ENCODE measurements around the gene COL13A1.

The COL13A1 gene

DNA sequence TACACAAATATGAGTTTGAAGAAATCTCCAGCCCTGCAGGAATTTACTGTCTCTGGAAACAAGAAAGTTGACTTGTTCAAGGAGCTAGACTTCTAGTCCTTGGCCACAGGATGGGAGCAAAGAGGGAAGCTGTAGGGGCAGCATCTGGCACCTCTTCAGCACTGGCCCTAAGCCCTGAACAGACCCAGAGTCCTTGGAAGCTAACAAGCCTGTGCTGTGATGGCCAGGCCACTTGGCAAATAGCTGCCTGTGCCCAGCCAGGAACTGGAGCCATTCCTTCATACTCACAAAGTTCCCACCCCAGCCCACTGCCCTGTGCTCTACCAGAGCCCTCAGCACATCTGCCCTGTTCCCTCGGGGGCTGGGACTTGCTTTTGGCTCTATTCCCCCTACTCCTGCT, 9.4 kb upstream of the COL13A1 start:
- no peak for DNase-seq

DNA sequence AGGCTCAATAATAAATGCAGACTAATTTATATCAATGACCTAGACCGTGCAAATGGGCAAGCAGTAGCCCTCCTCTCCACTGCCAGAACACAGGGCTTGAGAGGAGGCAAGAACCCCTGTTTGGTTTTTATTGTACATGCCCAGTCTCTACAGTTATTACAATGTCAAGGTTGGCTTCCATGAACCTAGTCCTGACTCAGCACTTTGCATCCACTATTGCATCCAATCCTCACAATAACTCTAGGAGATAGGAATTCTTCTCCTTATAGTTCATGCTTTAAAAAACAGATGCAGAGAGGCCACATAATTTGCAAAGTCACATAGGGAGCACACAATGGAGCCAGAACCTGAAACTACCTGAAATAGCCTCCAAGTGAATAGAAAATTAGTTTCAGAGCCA, 7.0 kb upstream of the COL13A1 start:
- no peak for DNase-seq

DNA sequence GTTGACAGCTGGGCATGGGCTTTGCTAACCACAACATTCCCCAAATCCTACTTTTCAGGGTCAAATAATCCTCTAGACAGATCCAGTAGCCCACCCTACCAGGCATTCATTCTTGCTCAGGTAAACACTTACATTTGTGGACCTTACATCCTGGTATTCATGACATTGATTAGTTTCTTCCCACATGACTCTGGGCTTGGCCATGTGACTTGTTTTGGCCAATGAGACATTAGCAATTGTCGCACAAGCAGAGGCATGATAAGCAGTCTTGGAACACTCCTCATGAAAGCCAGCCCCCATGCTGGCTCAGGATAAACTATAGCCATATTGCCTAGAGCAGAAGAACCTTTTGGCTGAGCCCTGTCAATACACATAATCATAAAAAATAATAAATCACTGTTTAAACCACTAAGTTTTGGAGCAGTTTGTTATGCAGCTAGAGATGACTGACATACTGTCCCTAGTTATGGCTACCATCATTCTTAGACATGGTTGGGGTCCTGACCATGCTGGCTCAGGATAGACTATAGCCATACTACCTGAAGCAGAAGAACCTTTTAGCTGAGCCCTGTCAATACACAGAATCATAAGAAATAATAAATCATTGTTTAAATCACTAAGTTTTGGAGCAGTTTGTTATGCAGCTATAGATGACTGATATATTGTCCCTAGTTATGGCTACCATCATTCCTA, 6.3 kb upstream of the COL13A1 start:
- DNase-seq, result no peak

DNA sequence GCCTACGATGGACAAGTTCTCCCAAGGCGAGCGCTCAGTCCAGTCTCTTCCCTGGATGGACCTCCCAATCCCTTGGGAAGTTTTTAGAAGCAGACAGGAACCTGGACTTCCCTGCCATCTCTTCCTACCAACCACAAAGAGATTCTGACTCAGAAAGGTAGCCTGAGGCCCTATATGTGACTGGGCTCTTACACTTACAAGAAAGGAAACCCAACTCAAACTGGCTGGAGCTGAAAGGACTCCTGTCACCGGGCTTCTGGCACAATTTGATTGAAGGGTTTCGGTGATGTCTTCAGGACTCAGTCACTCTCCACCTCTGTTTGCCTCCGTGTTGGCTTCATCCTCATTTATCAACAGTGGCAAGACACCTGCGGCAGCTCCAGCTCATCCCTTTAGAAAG, 3.7 kb upstream of the COL13A1 start:
- no peak for DNase-seq

DNA sequence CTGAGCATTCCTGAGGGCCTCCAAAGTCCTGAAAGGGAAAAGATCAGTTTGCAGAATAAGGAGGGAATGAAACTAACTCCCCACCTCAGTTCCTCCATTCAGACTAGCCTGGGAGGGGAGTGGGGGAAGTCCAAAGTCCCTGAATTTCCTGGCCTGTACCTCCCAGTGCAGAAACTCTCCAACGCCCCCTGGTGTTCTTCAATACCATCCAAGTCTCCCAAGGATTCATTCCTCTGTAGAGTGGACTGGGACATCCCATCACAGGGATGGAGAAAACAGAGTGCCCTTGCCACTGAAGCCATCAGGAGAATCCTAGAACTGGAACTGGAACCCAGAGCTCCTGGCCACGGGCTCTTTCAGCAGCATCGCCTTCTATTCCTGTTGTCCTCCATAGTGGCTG, 1.6 kb upstream of the COL13A1 start:
- no peak for DNase-seq

DNA sequence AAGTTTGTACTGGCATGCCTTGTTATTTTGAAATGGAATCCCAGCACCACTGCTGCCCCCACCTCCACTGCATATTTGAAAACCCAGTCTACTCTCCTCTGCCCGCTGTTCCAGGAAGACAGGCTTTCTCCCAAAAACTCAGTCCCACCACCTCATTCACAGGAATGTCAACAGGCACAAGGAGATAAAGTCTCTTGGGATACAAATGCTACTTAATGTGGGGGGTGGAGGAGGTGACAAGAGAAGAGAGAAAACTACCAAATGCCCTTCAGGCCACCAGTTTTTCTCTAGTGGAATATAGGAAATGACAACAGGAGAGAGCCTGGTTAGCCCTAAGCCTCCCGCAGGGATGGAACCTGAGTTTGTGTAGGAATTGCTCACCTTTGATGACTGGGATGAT, 1.0 kb upstream of the COL13A1 start:
- no peak for DNase-seq

DNA sequence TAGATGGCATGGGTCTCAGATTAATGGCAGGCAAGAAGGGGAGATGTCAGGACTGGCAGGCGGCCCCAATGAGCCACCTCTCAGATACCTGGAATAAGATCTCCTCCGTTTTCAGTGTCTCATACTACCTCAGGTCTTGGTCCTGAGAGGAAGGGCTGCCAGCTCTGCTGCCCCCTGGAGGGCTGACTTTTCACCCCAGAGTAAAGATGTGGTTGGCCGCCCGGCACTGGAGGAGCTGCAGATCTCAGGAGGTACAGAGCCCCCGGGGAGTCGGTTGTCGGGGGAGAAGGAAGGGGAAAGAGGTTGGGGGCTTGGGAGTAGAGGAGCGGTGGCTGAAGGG, 642 bp upstream of the COL13A1 start:
- no peak for DNase-seq

DNA sequence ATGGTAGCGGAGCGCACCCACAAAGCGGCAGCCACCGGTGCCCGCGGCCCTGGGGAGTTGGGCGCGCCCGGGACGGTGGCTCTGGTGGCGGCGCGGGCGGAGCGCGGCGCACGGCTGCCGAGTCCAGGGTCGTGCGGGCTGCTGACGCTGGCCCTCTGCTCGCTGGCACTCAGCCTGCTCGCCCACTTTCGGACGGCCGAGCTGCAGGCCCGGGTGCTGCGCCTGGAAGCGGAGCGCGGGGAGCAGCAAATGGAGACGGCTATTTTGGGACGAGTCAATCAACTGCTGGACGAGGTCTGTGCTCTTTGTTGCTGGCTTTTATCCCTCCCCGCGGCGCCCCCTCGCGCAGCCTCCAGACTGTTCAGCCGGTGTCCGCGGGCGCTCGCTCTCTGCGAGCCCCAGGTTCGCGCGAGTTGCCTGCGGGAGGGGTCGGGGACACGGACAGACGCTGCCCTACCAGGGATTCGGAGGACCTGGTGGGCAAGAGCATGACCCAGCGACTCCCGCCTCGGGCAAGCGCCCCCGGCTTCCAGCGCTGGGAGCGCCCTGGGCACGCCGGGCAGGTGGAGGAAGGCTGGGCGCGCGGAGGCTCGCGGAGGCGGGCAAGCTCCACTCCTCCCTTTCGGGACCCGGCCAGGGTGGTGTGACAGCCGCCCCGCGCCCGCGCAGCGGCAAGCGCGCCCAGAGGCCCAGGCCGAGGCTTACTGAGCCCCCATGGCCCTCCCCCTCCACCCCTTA, 887 bp downstream of the COL13A1 start:
- no peak for DNase-seq

DNA sequence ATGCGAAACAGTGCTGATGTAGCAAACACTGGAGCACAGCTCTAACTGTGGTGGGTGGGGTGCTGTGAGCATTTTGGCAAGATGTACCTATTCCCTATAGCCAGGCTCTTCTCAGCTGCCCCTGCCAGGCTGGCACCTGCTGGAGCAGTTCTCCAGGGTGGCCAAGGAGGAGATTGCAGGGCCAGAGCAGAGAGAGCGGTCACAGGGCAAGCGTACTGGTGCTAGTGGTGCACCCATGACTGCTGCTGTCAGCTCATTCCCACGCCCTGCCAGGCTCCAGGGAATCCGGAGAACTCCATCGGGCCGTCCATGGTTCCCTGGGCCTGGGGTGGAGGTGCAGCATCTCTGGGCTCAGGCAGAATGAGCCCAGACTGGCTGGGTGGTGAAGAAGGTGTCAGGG, 2.1 kb downstream of the COL13A1 start:
- DNase-seq, result no peak

DNA sequence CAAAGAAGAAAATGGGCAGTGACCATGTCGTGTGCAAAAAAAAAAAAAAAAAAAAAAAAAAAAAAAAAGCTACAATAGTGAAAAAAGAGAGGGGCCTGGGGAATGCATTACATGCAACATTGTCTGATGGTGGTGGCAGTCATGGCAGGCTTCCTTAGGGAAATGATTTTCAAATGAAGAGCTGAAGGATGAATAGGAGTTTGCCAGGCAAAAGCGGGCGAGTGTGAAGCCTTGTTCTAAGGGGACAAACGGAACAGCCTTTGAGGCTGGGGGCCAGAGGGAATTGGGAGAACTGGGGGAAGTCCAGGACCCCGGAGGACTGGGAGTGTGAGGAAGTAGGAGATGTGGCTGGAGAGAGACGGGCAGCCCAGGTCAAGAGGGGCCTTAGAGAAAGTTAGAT, 3.1 kb downstream of the COL13A1 start:
- no peak for DNase-seq

DNA sequence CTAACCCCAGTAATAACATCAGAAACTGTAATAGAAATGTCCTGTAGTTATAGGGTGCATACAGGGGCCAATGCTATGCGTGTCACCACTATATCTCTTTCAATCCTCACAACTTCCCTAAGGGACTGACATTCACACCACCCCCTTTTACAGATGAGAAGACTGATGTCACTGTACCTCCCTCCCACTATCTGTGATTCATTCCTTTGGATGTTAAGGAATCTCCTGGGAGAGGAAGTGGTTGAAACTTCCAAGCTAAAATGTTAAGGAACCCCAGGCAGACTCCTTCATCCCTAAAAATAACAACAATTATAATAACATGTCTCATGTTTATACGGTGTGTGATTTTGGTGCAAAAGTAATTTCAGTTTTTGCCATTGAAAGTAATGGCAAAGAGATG, 5.4 kb downstream of the COL13A1 start:
- DNase-seq, result no peak

DNA sequence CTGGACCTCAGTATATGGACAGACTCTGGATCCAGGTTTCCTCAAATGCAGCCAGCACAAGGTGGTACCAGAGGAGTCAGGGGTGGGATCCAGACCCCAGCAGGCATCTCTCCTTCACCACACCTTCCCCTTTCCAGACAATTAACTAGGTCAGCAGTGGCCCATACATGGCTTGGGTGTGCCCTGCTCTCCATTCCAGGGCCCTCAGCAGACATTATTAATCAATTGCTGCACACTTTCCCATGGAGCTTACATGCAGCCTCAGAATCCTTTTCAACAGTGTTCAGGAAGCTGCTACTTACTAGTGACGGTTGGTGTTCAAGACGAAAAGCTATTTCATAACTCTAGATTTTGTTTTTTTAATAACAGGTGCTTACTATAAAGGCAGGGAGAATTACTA, 6.0 kb downstream of the COL13A1 start:
- no peak for DNase-seq

DNA sequence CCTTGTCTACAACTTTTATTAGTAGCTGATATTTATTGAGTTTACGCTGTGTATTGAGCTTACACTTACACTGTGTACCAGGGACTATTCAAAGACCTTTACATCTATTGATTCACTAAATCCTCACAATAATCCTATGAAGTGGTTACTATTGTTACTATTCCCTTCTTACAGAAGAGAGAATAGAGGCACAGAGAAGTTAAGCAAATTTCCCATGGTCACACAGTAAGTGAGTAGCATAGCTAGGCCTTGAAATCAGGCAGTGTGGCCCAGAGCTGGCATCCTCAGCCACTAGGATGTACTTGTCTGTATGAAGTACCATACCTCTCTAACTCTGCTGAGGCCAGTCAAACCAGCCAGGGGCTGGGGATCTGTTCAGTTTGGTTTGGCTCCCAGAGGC, 7.6 kb downstream of the COL13A1 start:
- no peak for DNase-seq

DNA sequence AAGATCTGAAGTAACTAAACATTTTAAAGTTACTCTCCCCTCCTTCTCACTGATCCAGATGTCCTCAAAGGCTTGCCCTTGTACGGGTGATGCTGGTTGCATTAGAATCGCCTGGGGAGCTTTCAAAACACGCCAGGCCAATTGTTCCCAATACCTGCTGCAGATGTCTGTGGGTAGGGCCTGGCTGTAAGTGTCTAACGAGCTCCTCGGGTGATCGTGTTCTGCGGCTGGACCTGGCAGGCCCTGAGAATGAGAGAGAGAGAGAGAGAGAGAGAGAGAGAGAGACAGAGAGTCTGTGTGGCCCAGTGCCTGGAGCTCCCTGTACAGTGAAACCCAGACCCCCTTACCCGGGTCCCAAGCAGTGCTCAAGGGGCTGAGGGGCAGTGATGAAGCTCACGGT, 8.4 kb downstream of the COL13A1 start:
- DNase-seq, result no peak

DNA sequence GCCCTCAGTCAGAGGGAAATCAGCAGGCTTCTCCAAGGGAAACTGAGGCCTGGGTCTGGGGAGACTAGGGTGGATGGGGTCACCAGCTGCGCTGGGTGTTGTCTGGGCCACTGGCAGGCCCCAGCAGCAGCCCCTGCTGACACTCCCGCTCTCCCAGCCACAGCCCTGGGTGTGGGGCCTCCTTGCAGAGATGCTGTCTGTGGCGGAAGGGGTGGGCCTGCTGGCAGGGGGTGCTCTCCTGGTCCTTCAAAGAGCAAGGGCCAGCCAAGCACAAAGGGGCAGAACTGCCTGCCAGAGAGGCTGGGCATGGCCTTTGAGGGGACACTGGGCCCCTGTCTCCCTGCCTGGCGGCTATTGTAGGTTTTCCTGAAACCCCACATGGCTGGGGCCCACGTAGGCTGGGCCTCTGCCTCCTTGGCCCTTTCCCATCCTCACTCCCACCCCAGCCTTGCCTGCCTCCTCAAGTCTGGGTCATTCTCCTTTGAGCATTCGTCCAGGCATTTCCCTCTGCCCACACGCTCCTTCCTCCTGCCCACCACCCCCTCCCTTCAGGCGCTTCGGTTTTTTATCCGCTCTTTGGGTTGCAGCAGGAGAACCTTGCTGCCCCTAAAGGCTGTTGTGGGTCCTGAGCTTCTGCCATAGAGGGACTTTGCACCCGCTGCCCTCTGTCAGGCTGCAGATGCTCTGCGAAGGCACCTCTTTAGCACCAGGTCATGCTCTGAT, 9.1 kb downstream of the COL13A1 start:
- DNase-seq, result no peak

DNA sequence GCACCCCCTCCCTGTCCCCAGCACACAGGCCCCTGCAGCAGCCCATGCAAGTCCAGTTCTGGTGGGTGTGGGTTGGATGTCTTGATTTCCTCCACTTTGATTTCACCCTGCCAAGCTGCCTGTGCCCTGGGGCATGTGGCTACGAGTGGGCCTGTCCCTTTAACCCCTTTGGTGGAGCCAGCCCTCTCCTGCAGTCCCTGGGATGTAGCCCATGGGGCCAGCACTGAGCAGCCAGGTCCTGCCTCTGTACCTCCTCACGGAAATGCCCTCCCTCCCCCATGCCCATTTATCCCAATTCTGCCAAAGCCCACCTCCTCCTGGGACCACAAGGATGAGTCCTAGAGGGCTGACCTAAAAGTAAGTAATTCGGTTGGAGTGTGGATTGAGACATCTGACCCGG, 11.9 kb downstream of the COL13A1 start:
- no peak for DNase-seq

DNA sequence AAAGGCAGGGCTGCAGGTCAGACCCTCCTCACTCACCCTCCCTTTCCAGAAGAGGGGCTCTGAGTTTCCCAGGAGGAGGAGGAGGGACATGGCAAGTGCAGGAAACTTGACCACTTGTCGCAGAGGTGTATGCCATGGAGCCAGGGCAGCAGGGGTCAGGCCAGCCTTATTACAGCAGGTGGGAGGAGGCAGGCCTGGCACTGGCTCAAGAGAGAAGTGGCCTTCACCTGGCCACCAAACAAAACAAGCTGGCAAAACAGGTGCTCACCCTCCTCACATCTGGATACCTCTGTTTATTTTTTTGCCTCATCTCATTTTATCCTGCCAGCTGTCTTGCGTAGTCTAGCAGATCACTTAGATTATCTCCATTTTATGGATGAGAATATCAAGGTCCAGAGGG, 12.5 kb downstream of the COL13A1 start:
- no peak for DNase-seq

DNA sequence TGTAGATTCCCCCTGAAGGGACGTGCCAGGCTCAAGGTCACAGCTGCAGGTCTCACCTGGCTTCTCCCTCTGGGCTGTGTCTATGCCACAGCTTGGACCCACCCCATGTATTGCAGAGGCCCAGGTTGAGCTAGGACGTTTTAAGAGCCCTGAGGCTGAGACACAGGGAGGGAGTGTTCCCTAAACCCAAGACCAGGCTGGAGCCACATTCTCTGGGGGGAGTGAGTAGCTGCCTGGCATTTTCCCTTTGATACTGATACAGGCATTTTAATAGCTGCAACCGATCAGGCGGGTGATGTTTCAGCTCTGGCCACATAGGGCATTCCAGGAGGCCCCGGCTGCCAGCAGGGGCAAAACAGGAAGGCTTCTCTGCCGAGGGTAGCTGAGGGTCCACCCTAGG, 13.4 kb downstream of the COL13A1 start:
- no peak for DNase-seq

DNA sequence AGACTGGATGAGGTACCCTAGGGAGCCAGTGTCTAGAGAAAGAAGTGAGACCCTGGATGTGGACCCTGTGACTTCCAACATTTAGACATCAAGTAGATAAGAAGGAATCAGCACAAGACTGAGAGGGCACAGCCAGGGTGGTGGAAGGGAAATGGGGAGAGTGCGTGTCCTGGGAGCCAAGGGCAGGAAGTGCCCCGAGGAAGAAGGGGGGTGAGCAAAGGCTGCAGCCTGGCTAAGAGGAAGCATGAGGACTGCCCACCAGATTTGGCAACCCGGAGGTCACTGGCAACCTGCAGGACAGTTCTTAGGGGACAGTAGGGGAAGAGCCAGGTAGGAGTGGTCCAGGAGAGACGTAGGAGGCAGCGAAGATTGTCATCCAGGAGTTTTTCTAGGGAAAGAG, 14.8 kb downstream of the COL13A1 start:
- DNase-seq, result no peak

DNA sequence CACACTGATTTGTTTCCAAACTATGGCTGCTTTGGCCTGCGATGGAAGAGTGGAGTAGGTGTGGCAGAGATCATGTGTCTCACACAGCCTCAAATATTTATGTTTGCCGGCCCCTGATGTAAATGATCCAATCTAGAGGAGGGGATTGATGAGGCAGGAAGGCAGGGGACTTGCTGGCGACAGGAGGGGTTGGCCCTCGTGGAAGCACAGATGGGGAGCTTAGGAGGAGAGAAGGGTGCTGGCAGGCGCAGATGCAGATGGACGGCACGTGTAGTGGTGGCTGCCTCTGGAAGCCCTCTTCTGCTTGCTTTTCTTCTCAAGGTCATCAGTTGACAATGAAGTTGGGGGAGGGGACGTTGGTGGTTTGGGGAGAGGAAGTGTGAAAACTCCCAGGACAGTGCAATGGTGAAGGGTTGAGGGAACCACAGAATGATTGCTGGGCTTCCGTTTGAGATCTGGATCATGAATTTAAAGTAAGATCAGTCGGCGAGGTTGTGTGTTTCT, 15.4 kb downstream of the COL13A1 start:
- DNase-seq, result no peak

DNA sequence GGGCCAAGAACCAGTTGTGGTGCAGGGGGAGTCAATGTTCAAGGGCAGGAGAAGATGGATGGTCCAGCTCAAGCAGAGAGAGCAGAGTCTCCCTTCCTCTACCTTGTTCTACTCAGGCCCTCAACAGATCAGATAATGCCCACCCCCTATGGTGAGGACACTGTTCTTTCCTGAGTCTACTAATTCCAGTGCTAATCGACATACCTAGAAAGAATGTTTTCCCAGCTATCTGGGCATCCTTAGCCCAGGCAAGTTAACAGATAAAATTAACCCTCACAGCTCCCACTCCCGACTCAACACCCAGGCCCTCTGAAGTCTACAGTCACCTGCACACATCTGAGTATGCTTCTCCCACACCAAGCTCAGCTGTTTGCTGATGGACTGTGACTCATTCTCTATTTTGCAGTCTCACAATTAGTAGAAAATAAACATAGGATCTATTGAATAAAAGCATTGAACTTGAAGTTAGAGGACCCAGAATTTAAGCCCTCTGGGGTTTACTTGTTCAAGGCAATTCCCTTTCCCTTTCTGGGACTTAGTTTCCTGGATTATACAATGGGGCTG, 17.1 kb downstream of the COL13A1 start:
- no peak for DNase-seq

DNA sequence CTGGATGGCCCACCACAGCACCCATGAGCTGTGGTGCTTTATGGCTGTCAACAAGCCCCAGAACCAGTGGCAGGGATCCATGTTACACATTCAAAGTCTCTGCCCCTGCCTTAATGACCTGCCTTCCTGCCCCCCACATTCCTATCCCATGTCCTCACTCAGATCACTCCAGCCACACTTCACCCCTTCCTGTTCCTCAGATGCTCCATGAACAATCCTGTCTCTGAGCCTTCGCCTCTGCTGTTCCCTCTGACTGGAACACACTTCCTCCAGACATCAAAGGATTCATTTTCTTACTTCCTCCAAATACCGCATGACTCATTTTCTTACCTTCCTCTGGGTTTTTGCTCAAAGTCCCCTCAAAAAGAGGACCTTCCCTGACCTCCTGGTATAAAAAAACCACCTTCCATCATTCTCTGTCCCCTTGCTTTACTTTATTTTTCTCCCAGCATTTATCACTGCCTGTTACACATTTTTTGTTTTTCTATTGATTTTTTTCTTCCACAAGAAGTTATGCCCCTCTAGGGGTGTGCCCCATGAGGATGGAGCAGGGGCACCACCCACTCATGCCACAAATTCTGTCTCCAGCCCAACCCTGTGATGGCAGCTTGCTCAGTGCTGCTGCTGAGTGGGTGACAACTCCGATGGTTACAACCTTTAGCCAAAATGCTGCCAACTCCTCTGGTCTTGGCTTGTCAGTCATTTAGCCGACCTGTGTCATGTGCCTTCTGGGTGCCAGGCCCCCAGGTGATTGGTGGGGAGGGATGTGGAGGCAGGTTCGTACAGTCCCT, 18.2 kb downstream of the COL13A1 start:
- DNase-seq, result no peak

DNA sequence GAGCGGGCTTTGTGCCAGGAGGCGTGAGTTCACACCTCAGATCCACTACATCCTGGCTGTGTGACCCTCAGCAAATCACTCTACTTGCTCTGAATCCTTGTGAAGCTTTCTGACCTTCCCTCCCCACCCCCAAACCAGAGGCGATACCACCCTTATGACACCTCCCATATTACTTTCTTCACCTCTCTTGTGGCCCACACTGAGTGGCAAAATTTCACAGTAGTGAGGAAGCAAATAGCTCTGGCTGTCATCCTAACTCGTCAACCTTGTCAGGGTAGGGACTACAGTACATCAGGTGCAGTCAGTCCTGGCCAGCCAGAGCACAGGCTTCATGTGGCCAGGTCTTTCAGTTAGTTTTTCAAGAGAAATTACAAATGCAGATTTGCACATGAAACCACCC, 19.1 kb downstream of the COL13A1 start:
- DNase-seq, result no peak

Data from NCI-H1436 (cell line).